HG03095 (cell line): ENCODE measurements around the gene CLCN7.

Experiments used
- ATAC-seq: cut with Tn5 transposase; IDR thresholded peaks from one replicate; pipeline ENCODE4 v1.9.1; 2021; ENCODE audit warnings: moderate library complexity; ENCODE audit not compliant: unreplicated experiment

The CLCN7 gene

DNA sequence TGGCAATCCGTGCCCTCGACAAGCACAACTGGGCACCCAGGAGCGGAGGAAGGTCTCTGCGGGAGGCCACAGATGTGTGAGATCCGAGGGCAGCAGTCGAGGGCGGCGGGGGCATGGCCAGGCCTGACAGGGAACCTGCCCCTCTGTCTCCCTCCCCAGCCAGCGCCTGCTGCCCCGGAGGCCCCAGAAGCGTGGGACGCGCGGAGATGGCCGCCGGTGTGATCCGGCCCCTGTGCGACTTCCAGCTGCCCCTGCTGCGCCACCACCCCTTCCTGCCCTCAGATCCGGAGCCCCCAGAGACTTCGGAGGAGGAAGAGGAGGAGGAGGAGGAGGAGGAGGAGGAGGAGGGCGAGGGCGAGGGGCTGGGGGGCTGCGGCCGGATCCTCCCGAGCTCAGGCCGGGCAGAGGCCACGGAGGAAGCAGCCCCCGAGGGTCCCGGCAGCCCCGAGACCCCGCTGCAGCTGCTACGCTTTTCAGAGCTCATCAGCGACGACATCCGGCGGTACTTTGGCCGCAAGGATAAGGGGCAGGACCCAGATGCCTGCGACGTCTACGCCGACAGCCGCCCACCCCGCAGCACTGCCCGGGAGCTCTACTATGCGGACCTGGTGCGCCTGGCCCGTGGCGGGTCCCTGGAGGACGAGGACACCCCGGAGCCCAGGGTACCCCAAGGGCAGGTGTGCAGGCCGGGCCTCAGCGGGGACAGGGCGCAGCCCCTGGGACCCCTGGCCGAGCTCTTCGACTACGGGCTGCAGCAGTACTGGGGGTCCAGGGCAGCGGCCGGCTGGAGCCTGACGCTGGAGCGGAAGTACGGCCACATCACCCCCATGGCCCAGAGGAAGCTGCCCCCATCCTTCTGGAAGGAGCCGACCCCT is 42.2 kb downstream of the CLCN7 start:
- ATAC-seq = no peak

DNA sequence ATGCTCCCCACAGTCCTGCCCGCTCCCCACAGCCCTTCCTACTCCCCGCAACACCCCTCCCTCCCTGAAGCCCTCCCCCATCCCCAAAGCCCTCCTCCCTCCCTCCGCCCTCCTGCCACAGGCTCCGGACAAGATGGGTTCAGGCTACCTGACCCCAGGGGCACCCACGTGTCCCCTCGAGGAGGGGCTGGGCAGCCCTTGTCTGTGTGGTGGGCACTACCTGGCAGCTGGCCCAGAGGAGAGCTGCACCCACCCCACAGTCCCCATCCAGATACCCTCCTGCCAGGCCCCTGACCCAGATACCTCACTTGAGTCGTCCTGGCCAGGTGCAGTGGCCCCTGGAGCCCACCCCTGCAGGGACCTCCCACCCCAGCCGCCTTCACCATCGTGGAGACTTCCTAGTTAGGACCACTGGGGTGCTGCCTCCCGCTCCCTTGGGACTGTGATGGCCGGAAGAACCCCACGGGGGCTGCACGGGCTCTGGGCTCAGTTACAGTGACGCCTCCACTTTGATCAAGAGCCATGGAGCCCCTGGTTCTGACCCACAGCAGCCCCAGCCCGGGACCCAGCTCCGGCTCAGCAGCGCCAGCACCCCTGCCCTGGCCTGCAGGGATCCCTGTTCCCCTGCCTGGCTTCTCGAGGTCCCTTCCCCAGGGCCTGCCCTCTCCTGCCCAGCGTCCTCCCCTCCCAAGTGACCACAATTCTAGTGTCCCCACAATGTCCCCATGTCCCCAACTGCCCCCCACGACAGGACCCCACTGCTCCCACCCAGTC is 43.1 kb downstream of the CLCN7 start:
- no peak for ATAC-seq

DNA sequence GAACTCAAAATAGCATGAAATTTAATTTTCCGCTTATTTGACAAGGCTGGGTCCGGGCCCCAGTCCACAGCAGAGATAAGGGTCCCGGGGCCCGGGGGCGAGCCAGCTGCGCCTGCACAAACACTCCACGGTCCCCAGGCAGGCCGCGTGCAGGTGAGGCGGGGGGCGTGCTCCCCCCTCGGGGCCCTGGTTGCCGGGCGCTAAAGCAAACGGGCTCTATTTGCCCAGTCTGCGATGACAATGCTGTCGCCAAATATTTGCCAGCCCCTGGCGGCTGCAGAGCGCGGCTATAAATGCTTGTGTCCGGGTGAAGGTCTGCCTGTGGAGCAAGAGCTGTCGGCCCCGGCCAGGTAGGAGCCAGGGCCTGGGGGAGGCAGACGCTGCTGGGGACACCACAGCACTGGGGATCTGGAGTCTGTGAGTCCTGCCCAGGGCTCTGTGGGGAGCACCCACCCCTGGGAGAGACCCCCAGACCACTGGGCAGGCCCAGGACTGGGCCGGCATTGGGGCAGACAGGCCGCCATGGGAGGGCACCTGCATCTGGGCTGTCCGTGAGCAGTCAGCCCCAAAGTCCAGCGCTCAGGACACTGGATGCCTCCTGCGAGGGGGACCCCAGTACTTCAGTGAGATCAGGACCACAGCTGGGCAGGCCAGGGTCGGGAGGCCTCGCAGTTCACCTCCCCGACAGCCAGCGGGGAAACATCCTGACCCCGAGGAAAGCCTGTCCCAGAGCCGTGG is 43.9 kb downstream of the CLCN7 start, which contains the start of gene PERCC1:
TSS of gene PERCC1 (plus strand) at position 320 of the 738 bp plus-strand sequence. CDS start 1,516 bp downstream, outside the sequence.
- ATAC-seq = no peak

DNA sequence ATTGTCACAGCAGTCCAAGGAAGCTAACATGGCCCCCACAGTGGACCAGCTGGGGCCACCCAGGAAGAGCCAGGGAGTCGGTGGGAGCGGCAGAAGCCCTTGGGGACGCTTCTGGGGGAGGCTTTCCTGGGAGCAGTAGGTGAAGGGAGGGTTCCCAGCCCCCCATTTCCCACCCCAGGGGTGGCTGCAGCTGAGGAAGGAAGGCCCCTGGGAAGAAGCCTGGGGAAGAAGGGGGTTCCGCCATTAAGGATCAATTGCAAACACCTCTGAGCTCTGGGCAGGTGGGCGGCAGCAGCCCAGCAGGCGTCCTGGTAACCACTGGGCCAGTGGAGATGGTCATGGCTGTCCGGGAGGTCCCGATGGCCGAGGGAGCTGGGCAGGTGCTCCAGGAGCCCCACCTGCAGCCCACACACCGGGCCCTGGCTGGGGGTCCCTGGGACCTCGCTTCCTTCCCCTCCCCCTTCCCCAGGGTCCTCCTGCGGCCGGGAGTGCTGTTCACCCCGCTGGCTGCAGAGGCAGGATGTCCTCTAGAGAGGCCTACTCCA is 44.5 kb downstream of the CLCN7 start:
- no peak for ATAC-seq

DNA sequence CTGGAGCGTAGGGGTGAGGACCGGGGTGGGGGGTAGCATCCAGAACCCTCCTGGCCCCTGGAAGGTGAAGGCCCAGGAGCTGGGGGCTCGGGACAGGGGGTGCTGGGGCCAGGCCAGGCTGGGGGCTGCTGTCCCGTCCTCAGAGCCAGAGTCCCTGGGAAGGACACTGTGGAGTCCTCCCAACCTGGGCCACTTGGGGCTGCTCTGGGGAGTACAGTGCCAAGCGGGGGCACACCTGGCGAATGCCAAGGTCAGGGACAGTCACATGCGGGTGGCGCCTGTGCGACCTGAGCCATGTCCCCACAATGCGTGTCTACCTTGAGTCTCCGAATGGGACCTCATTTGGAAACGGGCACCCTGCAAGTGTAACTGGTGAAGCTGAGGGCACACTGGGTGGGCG is 45.2 kb downstream of the CLCN7 start:
- no peak for ATAC-seq

DNA sequence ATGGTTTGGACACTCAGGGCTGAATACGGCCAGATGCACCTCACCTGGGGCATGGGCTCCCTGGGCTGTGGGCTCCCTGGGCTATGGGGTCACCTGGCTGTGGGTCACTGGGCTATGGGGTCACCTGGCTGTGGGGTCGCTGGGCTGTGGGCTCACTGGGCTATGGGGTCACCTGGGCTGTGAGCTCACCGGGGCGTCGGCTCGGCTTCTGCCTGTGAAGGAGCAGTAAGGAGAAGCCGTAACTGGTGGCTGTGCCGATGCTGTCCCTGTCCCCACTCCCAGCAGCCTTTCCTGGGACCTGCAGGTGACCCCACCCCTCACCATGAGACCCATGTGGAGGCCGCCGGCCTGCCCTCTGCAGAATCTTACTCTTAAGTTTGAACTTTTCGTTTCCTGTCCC is 45.8 kb downstream of the CLCN7 start:
- ATAC-seq = no peak

DNA sequence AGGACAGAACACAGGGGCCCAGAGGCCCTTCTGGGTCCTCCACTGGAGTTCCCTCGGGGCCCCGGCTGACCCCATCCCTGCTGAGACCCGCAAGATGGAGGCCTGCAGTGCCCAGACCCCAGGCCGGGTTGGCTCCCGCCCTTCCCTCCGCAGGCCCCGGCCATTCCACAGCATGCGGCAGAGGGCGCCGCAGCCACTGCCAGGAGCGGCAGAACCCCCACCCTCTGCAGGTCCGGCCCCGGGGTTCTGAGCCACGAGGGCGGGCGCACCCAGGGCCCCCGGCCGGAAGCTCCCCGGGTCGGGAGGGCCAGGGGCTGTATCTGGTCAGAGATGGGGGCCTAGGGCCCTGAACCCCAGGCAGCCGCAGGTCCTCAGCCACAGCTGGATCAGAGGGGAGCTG is 46.3 kb downstream of the CLCN7 start:
- ATAC-seq = no peak

DNA sequence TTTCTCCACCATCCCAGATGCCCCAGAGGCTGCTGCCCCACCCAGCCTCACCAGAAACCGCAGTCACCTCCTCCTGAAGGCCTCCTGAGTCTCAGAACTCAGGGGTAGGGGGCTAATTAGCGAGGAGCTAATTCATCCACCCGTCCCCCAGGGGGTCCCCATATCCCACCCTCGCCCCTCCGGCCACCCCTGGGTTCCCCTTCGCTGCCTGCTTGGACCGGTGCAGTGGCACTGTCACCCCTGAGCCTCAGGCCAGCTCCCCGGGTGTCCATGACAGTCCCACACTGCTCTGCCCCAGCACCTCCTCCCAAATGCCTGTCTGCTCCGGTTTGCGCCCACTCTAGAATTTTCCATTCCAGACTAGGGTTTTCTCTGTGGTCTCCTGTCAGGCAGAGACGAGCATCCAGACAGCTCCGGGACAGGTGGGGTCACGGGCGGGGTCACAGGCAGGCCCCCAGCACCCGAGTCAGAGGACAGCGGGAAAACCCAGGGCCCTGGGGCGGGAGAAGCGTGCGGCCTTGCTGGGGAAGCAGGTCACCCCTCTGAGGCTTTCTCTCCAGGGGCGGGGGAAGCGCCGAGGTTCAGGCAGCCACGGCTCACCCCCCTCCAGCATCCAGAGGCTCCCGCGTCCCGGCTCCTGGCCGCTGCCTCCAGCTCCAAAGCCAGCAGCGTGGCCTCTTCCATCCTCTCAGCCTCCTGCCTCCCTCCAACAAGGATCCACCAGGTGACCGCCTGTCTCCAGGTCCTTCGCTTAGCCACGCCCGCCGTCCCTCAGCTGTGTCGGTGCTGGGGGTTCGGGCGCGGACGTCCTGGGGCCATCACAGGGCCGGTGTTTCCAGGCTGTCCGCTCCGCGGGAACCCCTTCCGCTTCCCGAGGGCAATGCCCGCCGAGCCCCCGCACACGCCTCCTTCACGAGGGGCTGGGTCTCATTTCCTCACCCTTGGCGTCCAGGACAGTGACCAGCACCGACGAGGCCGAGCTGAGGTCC is 47.1 kb downstream of the CLCN7 start:
- no peak for ATAC-seq

DNA sequence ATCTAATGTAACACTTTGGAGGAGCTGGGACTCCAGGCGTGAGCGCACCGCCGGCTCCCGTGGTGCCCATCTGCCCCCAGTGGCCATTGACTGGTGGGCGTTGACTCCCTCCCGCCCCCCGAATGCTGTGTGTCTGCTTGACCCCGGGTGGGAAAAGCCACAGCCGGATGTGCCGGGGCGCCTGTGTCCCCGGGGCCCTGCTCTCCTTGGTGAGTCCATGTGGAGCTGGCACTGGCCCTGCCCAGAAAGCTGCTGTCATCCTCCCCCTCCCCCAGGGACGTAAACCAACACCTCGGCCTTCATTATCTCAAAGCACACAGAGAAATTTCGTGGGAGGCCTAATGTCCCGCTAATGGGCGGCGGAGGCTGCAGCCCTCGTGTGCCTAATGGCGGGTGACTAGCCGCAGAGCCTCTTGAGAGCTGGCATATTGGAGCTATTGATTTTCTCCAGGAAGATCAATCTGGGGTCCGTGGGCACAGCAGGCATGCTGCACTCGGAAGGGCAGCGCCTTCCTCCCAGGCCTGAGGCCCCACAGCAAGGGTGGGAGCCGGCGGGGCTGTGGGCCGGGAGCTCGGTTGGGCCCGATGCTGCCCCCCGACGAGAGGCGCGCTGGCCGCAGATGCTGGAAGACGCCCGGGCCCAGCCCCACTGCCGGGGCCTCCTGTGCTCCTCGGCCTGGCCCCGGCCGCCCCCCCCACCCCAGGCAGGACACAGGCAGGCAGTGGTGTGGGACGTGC is 47.9 kb downstream of the CLCN7 start:
- no peak for ATAC-seq

DNA sequence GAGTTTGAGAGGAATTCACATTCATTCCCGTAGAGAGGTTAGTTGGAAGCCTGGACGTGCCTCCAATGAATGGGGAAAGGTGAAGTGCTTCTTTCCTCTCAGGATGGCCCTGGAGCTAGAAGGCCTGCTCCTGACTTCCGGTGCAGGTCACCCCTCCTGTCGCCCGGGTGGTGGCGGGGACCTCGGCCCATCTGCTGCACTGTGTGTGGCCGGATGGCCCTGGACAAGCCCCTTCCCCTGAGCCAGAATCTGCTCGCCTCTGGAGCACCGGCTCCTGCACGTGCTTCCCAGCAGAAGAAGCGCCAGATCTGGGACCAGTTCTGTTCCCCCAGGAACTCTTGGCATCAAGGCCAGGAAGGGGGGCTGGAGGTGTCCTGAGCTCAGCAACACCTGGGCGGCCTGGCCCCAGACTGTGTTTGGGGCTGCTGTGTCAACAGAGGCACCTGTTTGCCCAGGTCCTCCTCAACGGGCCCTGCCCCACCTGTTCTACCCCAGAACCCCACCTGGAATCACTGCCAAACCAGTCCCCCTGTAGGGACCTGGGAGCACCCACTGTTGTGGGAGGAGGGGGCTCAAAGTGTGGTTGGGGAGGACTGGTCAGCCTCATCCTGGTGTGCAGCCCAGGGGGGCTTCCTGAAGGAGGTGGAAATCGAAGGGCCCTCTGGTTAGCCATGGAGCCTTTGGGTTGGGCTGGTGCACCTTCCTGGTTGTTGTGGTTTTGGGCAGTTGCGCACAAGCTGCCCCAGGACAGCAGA is 49.0 kb downstream of the CLCN7 start:
- no peak for ATAC-seq

DNA sequence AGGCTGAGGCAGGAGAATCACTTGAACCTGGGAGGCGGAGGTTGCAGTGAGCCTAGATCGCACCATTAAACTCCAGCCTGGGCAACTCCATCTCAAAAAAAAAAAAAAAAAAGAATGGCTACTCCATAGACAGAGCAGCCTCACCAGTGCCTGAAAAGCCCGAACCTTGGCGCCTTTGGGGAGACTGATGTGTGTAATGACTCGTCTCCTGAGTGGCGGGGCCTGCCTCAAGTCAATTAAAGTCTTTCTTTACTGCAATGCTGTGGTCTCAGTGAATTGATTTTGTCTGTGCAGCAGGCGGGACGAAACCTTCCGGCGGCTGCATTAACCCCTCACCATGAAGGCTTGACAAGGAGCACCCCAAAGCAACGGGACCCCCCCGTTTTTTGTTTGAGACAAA is 50.8 kb downstream of the CLCN7 start:
- no peak for ATAC-seq

DNA sequence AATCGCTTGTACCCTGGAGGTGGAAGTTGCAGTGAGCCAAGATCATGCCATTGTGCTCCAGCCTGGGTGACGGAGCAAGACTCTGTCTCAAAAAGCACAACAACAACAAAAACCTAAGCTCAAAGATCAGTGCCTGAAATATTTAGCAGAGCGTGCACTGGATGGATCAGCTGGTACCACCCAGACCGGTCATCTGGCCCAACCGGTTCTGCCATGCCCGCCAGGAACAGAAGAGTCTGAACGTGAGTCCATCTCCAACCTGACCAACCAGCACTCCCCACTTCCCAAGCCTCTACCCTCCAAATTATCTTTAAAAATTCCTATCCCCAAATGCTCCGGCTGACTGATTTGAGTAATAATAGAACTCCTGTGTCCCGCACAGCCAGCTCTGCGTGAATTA is 52.8 kb downstream of the CLCN7 start:
- no peak for ATAC-seq

DNA sequence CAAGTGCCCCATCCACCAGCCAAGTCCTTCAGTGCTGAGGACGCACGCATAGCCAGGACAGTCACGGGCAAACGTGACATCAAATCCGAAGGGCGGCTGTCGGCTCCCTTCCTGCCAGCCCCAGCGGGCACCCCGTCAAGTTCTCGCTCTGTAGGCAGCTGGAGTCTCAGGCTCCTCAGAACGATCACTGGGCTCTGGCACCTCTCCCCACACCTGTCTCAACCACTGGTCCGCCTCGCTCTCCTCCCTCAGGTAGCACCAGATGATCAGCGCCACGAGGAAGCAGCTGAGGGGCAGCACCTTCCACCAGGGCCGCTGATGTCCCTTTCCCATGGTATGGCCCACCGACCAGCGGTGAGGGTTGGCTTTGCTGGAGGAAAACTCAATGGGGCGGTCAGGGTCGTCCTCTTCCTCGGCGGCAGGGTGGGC is 54.7 kb downstream of the CLCN7 start:
- no peak for ATAC-seq

DNA sequence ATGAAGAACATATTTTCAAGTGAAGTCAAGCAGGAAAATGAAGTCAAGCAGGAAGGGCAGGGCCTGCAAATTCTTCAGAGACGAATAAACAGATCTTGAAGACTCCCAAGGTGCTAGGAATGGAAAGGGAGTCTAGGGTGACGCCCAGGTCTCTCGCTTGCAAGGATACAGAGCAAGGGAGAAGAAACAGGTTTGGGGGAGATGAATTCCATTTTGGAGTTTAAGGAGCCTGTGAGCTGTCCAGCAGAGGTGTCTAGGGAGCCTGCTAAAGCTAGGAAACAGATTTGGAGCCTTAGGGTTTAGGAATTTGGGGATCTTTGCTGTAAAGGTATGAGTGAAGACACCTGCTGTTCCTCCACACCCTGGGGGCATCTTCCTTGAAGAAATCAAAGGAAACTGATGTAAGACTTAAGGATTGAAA is 58.3 kb downstream of the CLCN7 start:
- no peak for ATAC-seq

DNA sequence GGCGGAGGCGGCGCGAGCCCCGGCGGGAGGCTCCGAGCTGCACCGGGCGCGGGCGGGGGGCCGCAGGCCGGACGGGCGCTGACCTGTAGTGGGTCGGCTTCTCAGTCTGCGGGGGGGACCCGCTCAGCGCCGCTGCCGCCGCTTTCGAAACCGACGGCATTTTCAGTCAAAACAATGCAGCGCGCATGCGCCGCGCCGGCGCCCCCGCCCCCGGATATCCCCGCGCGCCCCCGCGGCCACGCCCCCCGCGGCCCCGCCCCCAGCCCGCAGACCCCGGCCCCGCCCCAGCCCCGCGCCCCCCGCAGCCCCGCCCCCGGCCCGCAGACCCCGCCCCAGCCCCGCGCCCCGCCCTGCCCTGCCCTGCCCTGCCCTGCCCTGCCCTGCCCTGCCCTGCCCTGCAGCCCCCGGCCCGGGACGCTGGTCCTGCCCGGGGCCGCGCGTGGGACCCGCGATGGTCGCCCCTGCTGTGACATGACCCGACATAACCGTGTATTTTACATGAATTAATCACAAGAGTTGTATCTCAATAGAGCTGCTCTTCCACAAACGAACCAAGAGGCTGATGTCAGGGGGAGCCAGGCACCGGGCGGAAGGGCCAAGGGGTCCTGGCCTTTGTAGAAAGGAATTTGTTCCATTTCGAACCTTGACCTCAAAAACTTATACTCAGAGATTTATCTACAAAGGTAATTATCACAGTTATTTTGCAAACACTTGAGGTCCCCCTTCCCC is 60.1 kb downstream of the CLCN7 start, which contains the start of gene UNKL:
TSS of gene UNKL (minus strand) at position 173 of the 729 bp plus-strand sequence. CDS start at position 160, 13 bp downstream.
- no peak for ATAC-seq

DNA sequence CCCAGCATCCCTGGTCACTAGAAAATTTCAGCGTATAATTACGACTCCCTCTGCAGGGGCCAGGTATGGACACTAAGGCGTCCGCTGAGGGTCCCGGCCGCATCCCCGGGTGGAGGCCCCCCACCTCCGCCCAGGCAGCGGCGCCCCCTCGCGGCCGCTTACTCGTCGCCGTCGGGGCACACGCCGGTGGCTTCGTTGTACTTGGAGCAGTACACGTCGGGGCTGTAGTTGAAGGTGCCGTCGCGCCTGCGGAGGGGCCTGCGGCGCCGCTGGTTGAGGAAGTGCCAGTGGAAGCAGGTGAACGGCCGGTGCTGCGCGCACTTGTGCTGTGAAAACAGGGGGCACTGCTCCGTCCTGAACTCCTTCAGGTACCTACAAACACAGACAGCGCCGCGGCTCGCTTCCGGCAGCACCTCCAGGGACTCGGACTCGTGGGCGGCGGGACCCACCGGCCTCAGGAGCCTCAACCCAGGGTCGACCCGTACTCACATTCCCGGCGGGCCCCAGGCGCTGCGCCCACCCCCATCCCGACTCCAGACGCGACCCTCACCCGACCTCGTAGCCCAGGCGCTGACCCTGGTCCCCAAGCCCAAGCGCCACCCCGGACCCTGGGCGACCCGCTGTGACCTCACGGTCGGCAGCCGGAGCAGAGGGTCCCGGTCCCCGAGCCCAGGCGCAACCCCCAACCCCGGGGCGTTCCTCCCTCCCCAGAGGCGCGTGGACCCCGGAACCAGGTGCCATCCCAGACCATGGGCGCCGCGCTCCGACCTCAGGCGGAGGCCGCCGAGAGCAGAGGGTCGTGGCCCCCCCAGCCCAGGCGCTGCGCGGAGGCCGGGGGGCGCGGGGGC is 60.9 kb downstream of the CLCN7 start:
- ATAC-seq = no peak

DNA sequence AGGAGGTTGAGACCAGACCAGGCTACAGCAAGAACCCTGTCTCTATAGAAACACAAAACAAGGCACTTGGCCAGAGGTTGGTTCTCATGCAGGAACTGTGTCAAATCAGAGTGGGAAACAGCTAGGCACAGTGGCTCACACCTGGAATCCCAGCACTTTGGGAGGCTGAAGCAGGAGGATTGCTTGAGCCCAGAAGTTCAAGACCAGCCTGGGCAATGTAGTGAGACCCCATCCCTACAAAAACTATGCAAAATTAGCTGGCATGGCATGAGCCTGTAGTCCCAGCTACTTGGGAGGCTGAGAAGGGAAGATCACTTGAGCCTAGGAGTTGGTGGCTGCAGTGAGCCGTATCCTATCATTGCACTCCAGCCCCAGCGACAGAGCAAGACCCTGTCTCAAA is 62.0 kb downstream of the CLCN7 start:
- no peak for ATAC-seq
